Naive thymus-derived CD8-positive, alpha-beta T cell (primary cell): Measurements from ENCODE around the gene POC1A. TPM values are rescaled to one million over a fixed set of nuclear protein-coding genes. Genes with fewer than 3 reads are reported as not detected.

ENCODE experiments used
- ATAC-seq, 2 donors: fragments of 150-1000 bp; cut with Tn5 transposase in 1 of 2; sonication (Bioruptor Pico), chemical (Tn5 transposase) in 1 of 2; 1 replicate in 1 of 2; 2 replicates in 1 of 2; pipeline ENCODE4 v1.10.0; 2021; ENCODE audit warnings: mild to moderate bottlenecking in 2 of 2, moderate library complexity in 2 of 2
- POLR2A ChIA-PET: fragments of 350-600 bp; sonication (Branson Sonifier 250); formaldehyde crosslinking; loops from one replicate; lab custom pipeline; 2021; ENCODE audit warnings: antibody characterized with exemption; lab: Charles Lee
- DNase-seq, 10 donors: peaks; one replicate each; pipeline versions ENCODE4 v3.0.0 to v3.0.0-alpha.2; 2020 to 2022
- H3K27ac Mint-ChIP-seq, 10 donors: one replicate each; pipeline ENCODE4 v1.8.0; 2020 to 2022; ENCODE audit warnings: mild to moderate bottlenecking in 10 of 10, mixed read lengths in 10 of 10, moderate library complexity in 4 of 10, inconsistent platforms in 1 of 10
- H3K27me3 Mint-ChIP-seq, 5 donors: one replicate each; pipeline ENCODE4 v1.8.0; 2021 to 2022; ENCODE audit warnings: mixed read lengths in 5 of 5
- H3K36me3 Mint-ChIP-seq, 3 donors: one replicate each; pipeline ENCODE4 v1.8.0; 2020 to 2022; ENCODE audit warnings: mixed read lengths in 3 of 3, mild to moderate bottlenecking in 2 of 3, inconsistent platforms in 1 of 3
- H3K4me1 Mint-ChIP-seq, 4 donors: one replicate each; pipeline ENCODE4 v1.8.0; 2021 to 2022; ENCODE audit warnings: mixed read lengths in 4 of 4
- H3K4me3 Mint-ChIP-seq, 10 donors: one replicate each; pipeline ENCODE4 v1.8.0; 2020 to 2022; ENCODE audit warnings: mild to moderate bottlenecking in 10 of 10, mixed read lengths in 10 of 10, moderate library complexity in 6 of 10, inconsistent platforms in 1 of 10
- H3K9me3 Mint-ChIP-seq, 9 donors: one replicate each; pipeline ENCODE4 v1.8.0; 2020 to 2022; ENCODE audit warnings: mixed read lengths in 9 of 9, mild to moderate bottlenecking in 3 of 9, inconsistent platforms in 1 of 9, moderate library complexity in 1 of 9
- polyA plus RNA-seq, 3 donors: library from polyadenylated mRNA; unstranded; fragments of 300-500 nt; fragmentation: Illumina TruSeq; gene quantifications; one replicate each; pipeline ENCODE4 v1.2.3, GENCODE V29; 2021
- total RNA-seq, 8 experiments: library from RNA in 2 of 8; stranded (reverse) in 2 of 8; gene quantifications; one replicate each; pipeline ENCODE4 v1.2.3 and lab custom pipeline; 2021 to 2026

Gene POC1A
- total and polyA plus RNA-seq, 5 experiments from 2014 or later = 0.28 to 1.9 (median 1.1) TPM

DNA sequence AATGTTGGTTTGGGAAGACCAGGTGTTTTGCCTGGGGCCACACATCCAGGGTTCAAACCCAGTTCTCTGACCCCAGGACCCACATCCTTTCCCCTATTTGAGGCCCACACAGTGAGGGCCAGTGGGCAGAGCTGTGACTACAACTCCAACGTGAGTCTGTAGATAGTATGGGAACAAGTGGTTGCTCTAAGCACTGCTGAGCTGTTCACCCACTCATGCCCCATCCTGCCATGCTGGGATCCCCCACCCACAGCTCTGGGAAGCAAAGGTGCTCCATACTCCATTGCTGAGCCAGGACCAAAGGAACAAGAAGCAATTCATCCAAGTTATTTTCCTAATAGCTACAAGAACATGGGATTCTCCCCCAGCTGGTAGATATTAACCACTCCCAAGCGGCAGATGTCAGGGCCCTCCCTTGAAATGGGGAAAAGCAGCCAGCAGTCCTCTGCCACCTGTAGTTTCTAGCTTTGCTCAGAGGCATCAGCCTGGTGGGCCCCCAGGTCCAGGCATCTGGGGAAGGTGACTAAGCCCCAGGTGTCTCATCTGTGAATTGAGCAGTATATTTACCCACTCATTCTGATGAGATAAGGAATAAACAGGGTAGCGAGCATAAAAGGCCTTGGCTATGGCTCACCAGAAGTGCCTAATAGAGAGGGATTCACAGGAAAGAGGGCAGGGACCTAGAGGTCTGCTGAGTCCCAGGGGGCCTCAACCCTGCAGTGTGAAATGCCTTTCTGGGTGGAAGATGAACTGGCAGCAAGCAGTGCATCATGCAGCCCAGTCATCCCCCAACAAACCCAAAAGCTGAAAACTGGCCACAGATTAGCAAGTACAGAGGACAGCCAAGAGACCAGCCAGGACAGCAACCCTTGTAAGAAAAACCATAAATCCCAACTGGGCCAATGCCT, 33.4 kb downstream of the POC1A start:
- ATAC-seq = no peak
- Mint-ChIP-seq H3K4me3 (peak overlapping the region in 1 of 10 donors; percentile 3), H3K4me1 (peaks cover 0 to 41% (median 2%) of the 10 kb centered on the region in 4 donors), H3K27ac (peak overlapping the region in 2 of 10 donors; percentile 40 to 89), H3K27me3 (no peaks in the 10 kb centered on the region), H3K36me3 (no peaks in the 10 kb centered on the region), H3K9me3 (no peaks in the 10 kb centered on the region)
- POLR2A ChIA-PET = interaction anchor here (1.8 kb wide), 1 partner anchor 64 kb away, joined by 4 read pairs; no protein-coding TSS in a partner anchor
- no peak for DNase-seq

DNA sequence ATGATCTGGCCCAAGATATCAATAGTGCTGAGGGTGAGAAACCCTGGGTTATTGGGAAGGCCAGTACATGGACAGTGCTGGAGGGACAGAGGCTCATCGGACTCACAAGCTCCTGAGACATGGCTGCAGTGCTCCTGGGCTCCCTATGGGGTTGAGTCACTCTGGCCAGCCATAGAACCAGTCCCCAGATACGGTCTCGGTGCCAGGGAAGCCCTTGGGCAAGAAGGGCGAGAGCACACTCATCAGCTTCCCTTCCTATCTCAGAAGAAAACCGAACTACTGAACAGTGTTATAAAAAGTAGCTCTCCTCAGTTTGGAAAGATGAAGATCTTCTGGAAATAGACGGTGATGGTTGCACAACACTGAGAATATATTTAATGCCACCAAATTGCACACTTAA, 34.4 kb downstream of the POC1A start:
- no peak for ATAC-seq
- no peak overlapping the region for H3K27ac Mint-ChIP-seq

DNA sequence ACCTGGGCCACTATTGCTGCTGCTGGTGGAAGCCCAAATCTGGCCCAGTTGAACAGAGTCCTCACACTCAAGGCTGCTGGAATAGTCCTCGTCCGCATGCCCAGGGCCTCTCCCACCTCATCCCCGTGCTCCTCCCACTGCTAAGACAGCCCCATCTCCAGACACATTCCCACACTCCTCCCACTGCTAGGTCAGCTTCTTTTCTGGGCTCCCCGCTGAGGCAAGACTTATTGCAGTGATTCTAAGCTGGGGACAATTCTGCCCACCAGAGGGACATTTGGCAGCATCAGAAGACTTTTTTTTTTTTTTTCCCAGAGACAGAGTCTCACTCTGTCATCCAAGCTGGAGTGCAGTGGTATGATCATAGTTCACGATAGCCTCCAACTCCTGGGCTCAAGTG, 35.1 kb downstream of the POC1A start:
- POLR2A ChIA-PET = no interaction called here
- Mint-ChIP-seq H3K27me3 (no peaks in the 10 kb centered on the region), H3K9me3 (no peaks in the 10 kb centered on the region), H3K27ac (peak overlapping the region in 1 of 10 donors; percentile 15), H3K4me1 (peaks cover 0 to 41% (median 2%) of the 10 kb centered on the region in 4 donors), H3K4me3 (no peak overlapping the region), H3K36me3 (no peaks in the 10 kb centered on the region)
- no peak for DNase-seq
- ATAC-seq = no peak

More for the DNA sequence above, 34.4 kb downstream of the POC1A start:
- Mint-ChIP-seq H3K9me3 (no peaks in the 10 kb centered on the region), H3K36me3 (no peaks in the 10 kb centered on the region), H3K4me1 (peaks cover 0 to 41% (median 2%) of the 10 kb centered on the region in 4 donors), H3K27me3 (no peaks in the 10 kb centered on the region), H3K4me3 (no peak overlapping the region)
- DNase-seq = no peak
- POLR2A ChIA-PET = no interaction called here

DNA sequence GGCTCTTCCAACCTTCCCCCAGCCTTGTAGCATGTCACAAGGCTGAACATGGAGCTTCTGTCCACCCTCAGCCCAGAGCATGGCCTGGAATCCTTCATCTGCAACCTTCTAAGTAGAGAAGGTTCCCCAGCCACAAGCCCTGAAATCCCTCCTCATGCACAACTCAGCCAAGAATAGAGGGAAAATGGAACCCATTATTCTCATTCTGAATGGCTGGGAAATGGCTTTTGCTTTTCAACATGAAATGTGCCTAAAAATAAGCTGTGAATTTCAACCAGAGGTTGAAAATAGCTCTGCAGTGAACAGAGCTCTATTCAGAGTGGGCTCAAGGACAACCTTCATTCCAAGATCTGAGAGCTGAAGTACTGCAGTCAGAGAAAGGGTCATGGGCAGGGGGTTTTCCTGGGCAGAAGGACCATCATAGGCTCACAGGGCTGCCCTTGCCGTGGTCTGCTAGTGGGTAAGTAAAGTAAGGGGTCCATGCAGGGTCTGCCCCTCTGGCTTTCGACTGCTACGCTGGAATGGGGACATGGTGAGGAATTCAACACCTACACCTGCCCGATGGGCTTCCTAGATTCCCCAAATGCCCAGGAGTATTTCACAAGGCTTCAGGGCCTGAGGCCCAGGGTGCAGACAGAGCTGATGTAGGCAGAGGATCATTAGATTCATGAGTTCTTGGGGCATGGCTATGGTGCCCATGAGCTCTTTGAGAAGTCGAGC, 35.9 kb downstream of the POC1A start:
- H3K27ac Mint-ChIP-seq = peak overlapping the region in 1 of 10 donors; percentile 54

DNA sequence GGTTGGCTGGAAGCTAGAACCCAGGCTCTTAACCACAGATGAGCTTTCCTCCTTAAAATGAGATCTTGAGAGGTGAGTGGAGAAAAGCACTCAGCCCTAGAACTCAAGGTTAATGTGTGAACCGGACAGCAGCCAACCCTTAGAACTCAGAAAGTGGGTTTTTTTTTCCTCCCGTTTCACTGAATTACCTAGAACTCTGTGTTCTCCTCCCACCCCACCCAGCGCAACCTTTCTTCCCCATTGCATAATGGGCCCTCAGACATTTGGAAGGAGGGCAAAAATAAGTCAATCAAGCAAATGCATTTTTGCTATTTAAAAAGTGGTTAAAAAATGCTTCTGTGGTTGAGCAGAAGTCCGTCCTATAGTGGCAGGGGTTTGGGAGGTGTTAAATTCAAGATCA, 36.7 kb downstream of the POC1A start:
- DNase-seq = no peak
- H3K9me3 Mint-ChIP-seq = no peaks in the 10 kb centered on the region
- H3K27me3 Mint-ChIP-seq = no peaks in the 10 kb centered on the region
- peak overlapping the region in 1 of 10 donors; percentile 54 for H3K27ac Mint-ChIP-seq
- peaks cover 0 to 34% (median 2%) of the 10 kb centered on the region in 4 donors for H3K4me1 Mint-ChIP-seq
- H3K36me3 Mint-ChIP-seq = no peaks in the 10 kb centered on the region
- POLR2A ChIA-PET = interaction anchor here (0.7 kb wide), 1 partner anchor 30 kb away, joined by 3 read pairs; no protein-coding TSS in a partner anchor
- ATAC-seq = no peak
- no peak overlapping the region for H3K4me3 Mint-ChIP-seq

More for the DNA sequence above, 35.9 kb downstream of the POC1A start:
- POLR2A ChIA-PET = no interaction called here
- ATAC-seq (no peak), DNase-seq (no peak)
- Mint-ChIP-seq H3K4me1 (peaks cover 0 to 41% (median 2%) of the 10 kb centered on the region in 4 donors), H3K9me3 (no peaks in the 10 kb centered on the region), H3K4me3 (no peak overlapping the region), H3K36me3 (no peaks in the 10 kb centered on the region), H3K27me3 (no peaks in the 10 kb centered on the region)

DNA sequence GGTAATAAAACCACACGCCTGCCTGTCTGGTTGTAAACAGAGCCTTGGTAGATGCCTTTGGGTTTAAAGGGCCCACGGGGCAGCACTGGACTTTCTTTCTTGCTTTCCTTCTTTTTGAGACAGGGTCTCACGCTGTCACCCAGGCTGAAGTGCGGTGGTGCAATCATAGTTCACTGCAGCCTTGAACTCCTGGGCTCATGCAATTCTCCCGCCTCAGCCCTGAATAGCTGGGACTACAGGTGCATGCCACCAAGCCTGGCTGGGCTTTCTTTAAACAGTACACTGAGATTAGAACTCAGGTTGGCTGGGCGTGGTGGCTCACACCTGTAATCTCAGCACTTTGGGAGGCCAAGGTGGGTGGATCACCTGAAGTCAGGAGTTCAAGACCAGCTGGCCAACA, 42.2 kb downstream of the POC1A start:
- H3K27me3 Mint-ChIP-seq = no peaks in the 10 kb centered on the region
- H3K4me3 Mint-ChIP-seq = no peak overlapping the region
- POLR2A ChIA-PET = interaction anchor here (0.7 kb wide), 1 partner anchor 1718 kb away, joined by 8 read pairs; no protein-coding TSS in a partner anchor
- DNase-seq (no peak), ATAC-seq (no peak)
- no peak overlapping the region for H3K27ac Mint-ChIP-seq
- H3K4me1 Mint-ChIP-seq = peaks cover 0 to 13% (median 0%) of the 10 kb centered on the region in 4 donors
- no peaks in the 10 kb centered on the region for H3K36me3 Mint-ChIP-seq
- no peaks in the 10 kb centered on the region for H3K9me3 Mint-ChIP-seq

DNA sequence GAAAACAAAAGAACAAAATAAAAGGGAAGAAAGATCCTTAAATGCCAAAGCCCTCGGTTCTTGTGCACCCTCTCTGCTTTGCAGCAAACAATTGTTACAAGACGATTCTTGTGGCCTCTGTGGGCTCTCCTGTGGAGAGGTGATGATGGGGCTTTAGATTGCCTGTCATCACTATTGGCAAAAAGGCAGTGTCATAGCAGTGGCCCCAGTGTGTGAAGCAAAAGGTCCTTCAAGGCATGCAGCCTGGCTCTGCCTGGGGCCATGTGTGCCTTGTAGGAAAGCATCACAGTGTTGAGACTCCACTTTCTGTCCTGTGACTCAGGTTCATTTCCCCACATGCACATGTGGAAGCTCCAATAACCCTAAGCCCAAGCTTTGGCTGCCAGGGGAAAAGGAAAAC, 43.7 kb downstream of the POC1A start:
- peaks cover 0 to 13% (median 0%) of the 10 kb centered on the region in 4 donors for H3K4me1 Mint-ChIP-seq
- no peaks in the 10 kb centered on the region for H3K27me3 Mint-ChIP-seq
- ATAC-seq (no peak), DNase-seq (no peak)
- H3K9me3 Mint-ChIP-seq = no peaks in the 10 kb centered on the region
- POLR2A ChIA-PET = no interaction called here
- H3K36me3 Mint-ChIP-seq = no peaks in the 10 kb centered on the region
- no peak overlapping the region for H3K4me3 Mint-ChIP-seq
- no peak overlapping the region for H3K27ac Mint-ChIP-seq

DNA sequence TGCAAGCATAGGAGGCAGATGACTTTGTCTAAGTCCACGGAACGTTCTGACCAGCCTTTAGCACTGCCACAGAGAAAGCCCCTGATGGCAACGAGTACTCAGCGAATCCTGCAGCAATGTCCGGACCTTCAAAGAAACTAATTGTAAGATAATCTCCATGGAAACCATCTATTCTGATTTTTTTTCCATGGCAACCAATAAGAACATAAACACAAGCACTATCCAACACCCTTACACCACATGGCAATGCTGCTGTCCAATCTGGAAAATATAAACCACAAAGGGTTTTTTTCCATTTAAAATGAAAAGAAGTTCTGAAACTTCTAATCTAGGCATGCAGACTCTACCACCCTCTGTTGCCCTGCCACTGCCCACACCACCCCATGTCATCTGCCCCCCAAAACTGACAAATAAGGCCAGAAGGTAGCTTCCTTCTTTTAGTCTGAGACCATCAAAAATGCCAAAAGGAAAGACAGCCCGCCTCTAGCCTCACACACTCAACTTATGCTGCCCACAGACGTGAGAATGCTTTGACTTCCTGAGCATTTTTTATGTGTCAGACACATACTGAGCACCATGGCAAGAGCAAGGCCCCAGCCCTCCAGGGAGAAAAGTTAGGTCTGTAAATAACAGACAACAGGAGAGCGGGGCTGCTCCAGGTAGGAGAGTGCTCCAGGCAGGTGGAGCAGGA, 44.5 kb downstream of the POC1A start:
- Mint-ChIP-seq H3K27ac (peak overlapping the region in 3 of 10 donors; percentile 11 to 75 (median 52)), H3K27me3 (no peaks in the 10 kb centered on the region), H3K9me3 (no peaks in the 10 kb centered on the region), H3K4me3 (no peak overlapping the region), H3K4me1 (peaks cover 0 to 13% (median 0%) of the 10 kb centered on the region in 4 donors), H3K36me3 (no peaks in the 10 kb centered on the region)
- POLR2A ChIA-PET = no interaction called here
- ATAC-seq = no peak
- no peak for DNase-seq

DNA sequence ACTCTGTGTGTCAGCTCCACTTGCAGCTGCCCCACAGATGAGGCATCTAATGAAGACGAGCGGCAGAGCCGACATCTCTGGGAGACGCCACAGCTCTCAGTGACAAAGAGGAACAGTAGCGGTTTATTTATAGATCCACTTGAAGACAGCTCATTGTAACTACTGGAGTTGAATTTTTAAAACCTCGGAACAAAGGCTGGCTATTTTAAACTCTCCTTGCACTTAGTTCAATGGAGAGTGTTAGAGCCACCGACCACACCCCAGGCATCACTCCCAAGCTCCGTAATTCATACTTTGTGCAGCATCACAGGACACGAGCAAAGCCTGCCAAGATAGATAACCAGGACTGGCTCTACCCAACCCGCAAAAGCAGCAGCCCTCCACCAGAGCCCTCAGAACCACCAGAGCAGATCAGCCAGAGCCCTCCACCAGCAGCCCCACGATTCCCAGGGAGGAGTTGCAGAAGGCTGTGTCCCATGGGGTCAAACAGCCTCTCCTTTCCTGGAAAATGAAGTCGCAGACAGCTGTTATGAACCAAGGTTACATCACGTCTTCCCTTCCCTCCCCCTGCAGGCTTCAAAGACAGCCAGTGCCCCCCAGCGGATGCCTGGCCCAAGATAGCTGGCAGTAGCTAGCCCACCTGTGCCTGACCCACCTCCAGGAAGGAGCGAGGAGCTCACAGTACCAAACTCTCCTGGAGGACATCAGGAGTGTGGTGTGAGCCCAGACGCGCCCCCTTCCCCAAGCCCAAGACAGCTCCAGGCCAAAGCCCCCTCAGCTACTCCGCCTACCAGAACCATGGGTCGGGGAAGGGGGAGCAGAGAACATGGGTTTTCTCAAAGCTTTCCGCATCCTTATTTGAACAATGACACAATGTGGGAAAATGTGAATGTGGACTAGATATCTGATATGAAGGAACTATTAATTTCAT, 45.7 kb downstream of the POC1A start:
- Mint-ChIP-seq H3K36me3 (no peaks in the 10 kb centered on the region), H3K27me3 (no peaks in the 10 kb centered on the region), H3K9me3 (no peaks in the 10 kb centered on the region), H3K4me3 (no peak overlapping the region), H3K27ac (peak overlapping the region in 2 of 10 donors; percentile 24 to 49), H3K4me1 (peaks cover 0 to 13% (median 0%) of the 10 kb centered on the region in 4 donors)
- ATAC-seq = no peak
- no peak for DNase-seq
- POLR2A ChIA-PET = no interaction called here

DNA sequence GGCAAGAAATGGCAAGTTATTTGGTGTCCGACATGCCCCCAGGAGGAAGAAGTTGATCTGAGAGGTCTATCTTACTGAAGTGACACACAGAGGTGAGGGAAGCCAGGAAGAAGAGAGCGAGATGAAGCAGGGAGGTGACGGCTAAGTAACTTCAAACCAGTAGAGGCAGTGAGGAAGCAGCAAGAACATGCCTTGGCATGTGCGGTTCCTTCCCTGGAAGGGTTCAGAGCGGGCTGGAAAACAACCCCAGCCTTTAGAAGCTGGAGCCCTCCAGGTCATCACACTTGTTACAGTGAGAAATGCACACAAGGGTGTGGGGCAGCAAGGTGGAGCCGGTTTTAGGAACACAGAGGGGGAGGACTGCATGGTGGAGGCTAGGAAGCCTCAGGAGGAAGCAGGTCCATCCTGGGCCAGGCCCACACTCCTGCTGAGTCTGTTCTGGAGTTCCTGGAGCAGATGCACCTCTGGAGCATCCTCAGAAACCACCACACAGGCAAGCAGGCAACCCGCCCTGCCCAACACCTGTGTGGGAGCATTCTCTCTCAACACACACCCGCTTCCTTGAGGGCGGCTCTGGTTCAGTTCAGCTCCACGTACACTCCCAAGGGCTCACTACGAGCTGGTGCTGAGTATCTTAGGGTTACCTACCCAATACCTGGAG, 47.1 kb downstream of the POC1A start:
- DNase-seq (no peak), ATAC-seq (no peak)
- POLR2A ChIA-PET = no interaction called here
- Mint-ChIP-seq H3K9me3 (peaks cover 0 to 5% (median 0%) of the 10 kb centered on the region in 9 donors), H3K4me3 (no peak overlapping the region), H3K27ac (no peak overlapping the region), H3K27me3 (no peaks in the 10 kb centered on the region), H3K36me3 (peaks cover 0 to 5% (median 0%) of the 10 kb centered on the region in 3 donors), H3K4me1 (peaks cover 0 to 13% (median 0%) of the 10 kb centered on the region in 4 donors)
